Adrenal gland (tissue), 12 donors: ENCODE results near the gene ZMAT5. TPM values are rescaled to one million over a fixed set of nuclear protein-coding genes. Genes with fewer than 3 reads are reported as not detected.

ENCODE experiments used
- DNase-seq, 7 donors: peaks; one replicate each; pipeline ENCODE4 v3.0.0-alpha.2; 2019 to 2020
- H3K27ac ChIP-seq, 5 donors: fragments of 200-600 bp; sonication (generic) in 4 of 5; 1 replicate in 3 of 5; 2 replicates in 2 of 5; pipeline versions ENCODE4 v1.5.1 to v1.8.0; 2016 to 2020; ENCODE audit warnings: mild to moderate bottlenecking in 1 of 5
- H3K27me3 ChIP-seq: fragments of 200-600 bp; 2 replicates; pipeline ENCODE4 v1.8.0; 2021
- H3K36me3 ChIP-seq, 2 donors: fragments of 200-600 bp; replicated peaks in 1 of 2; 1 replicate in 1 of 2; 2 replicates in 1 of 2; pipeline versions ENCODE4 v1.5.1 to v1.8.0; 2018 to 2022
- H3K4me1 ChIP-seq, 2 donors: fragments of 200-600 bp; replicated peaks in 1 of 2; 1 replicate in 1 of 2; 2 replicates in 1 of 2; pipeline versions ENCODE4 v1.5.1 to v1.8.0; 2018 to 2021
- H3K4me3 ChIP-seq, 4 donors: fragments of 200-600 bp; sonication (generic) in 3 of 4; one replicate each; pipeline ENCODE4 v1.5.1; 2016 to 2018
- H3K9me3 ChIP-seq, 3 donors: fragments of 200-600 bp; sonication (generic) in 1 of 3; replicated peaks in 1 of 3; 1 replicate in 2 of 3; 2 replicates in 1 of 3; pipeline versions ENCODE4 v1.5.1 to v1.8.0; 2016 to 2021
- POLR2A ChIP-seq, 2 donors: fragments of 450-650 bp; IDR thresholded peaks; one replicate each; pipeline ENCODE4 v1.6.1; 2017; ENCODE audit warnings: antibody characterized with exemption in 2 of 2, mild to moderate bottlenecking in 2 of 2, moderate library complexity in 1 of 2
- WGBS, 4 donors: extraction: QIAGEN DNeasy Blood & Tissue Kit in 2 of 4; methylation state at CpG; one replicate each; pipeline versions ENCODE4 v1.1.5 to v1.1.7; 2013 to 2017; 5-methylcytosine and 5-hydroxymethylcytosine counted together
- intact Hi-C, 2 donors: fragments of 100-400 bp; cut with DNase I; formaldehyde crosslinking; loops; one replicate each; pipeline versions ENCODE4 v1.14.1 to v1.15.0; 2022 to 2023
- polyA plus RNA-seq, 3 donors: library from polyadenylated mRNA; stranded (reverse); fragments of 200-250 nt in 2 of 3; fragments of 350-450 nt in 1 of 3; fragmentation: Illumina TruSeq in 1 of 3; extraction: RNeasy Lipid Tissue Mini Kit (QIAGEN cat#74804) in 1 of 3; gene quantifications; one replicate each; pipeline ENCODE4 v1.2.3, GENCODE V29; 2013 to 2014
- total RNA-seq, 9 donors: library from RNA; depleted of rRNA in 4 of 9; stranded (reverse); fragments of >200 nt in 4 of 9; fragments of 120-200 nt in 1 of 9; fragmentation: NEBNext Ultra II Directional in 1 of 9; extraction: Animal tissue kit (Norgen Biotek cat#: 25700) in 1 of 9; gene quantifications; one replicate each; pipeline versions ENCODE4 v1.1.0 to v1.2.4, GENCODE V29; 2013 to 2023
- TF ChIP-seq, protein P1 (sequence below), 6 experiments: fragments of 450-650 bp in 4 of 6; fragments of 200-600 bp in 2 of 6; sonication (generic) in 1 of 6; IDR thresholded peaks; 1 replicate in 5 of 6; 2 replicates in 1 of 6; pipeline versions ENCODE4 v1.5.1 to v1.8.0; 2016 to 2021; ENCODE audit warnings: antibody characterized with exemption in 6 of 6, mild to moderate bottlenecking in 2 of 6, moderate library complexity in 1 of 6
- donor health status: healthy with polysubstance abuse.
- donor health status: Bipolar disorder and iron deficiency.
- donor health status: DM: yes; HTN: yes; CAD: no.
- donor health status: DM: no; HTN: no; CAD: no.
- donor health status: DM: no; HTN: no; CAD: no.
- donor health status: DM: yes; HTN: yes; CAD: no.

Gene ZMAT5
- total and polyA plus RNA-seq, 12 donors, result 13.1 to 97.8 (median 34.8) TPM

- Histone ChIP-seq H3K27ac (no peak overlapping the region), H3K27me3 (no peaks in the 10 kb centered on the region), H3K9me3 (no peaks in the 10 kb centered on the region), H3K4me1 (no peaks in the 10 kb centered on the region), H3K4me3 (no peak overlapping the region), H3K36me3 (peaks cover 0 to 24% of the 10 kb centered on the region in 2 donors)
- no peak for DNase-seq
- intact Hi-C loops, result no loop called here
- no peak for TF ChIP-seq POLR2A (IDR thresholded peaks at IDR 0.05)
- TF ChIP-seq, protein P1, sequence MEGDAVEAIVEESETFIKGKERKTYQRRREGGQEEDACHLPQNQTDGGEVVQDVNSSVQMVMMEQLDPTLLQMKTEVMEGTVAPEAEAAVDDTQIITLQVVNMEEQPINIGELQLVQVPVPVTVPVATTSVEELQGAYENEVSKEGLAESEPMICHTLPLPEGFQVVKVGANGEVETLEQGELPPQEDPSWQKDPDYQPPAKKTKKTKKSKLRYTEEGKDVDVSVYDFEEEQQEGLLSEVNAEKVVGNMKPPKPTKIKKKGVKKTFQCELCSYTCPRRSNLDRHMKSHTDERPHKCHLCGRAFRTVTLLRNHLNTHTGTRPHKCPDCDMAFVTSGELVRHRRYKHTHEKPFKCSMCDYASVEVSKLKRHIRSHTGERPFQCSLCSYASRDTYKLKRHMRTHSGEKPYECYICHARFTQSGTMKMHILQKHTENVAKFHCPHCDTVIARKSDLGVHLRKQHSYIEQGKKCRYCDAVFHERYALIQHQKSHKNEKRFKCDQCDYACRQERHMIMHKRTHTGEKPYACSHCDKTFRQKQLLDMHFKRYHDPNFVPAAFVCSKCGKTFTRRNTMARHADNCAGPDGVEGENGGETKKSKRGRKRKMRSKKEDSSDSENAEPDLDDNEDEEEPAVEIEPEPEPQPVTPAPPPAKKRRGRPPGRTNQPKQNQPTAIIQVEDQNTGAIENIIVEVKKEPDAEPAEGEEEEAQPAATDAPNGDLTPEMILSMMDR (IDR thresholded peaks at IDR 0.05), result no peak
- 81 to 86% (median 84%) methylated on average over 6 to 9 of the region's 9 CpGs; no CpG with 5 or more reads in 1 of the 4 donors for WGBS, 4 donors
Measured at GRCh38 chr22:29748248-29748893, 18.4 kb downstream of the ZMAT5 start.

GRCh38 chr22:29747832-29748231, 19.0 kb downstream of the ZMAT5 start:
- H3K27me3 ChIP-seq, result no peaks in the 10 kb centered on the region
- intact Hi-C loops, result no loop called here
- DNase-seq, result no peak
- no peak overlapping the region for H3K27ac ChIP-seq
- no peaks in the 10 kb centered on the region for H3K9me3 ChIP-seq
- no peak overlapping the region for H3K4me3 ChIP-seq
- TF ChIP-seq, protein P1 (IDR thresholded peaks at IDR 0.05), result no peak
- no peak for TF ChIP-seq POLR2A (IDR thresholded peaks at IDR 0.05)
- WGBS, 4 donors, result 84 to 96% (median 92%) methylated on average over 7 of the region's 7 CpGs
- no peaks in the 10 kb centered on the region for H3K4me1 ChIP-seq
- peaks cover 0 to 24% of the 10 kb centered on the region in 2 donors for H3K36me3 ChIP-seq

- DNase-seq, result no peak
- no peaks in the 10 kb centered on the region for H3K27me3 ChIP-seq
- WGBS, 4 donors, result 77 to 88% (median 81%) methylated on average over 8 of the region's 8 CpGs
- no peak overlapping the region for H3K4me3 ChIP-seq
- no peaks in the 10 kb centered on the region for H3K4me1 ChIP-seq
- no peak overlapping the region for H3K27ac ChIP-seq
- TF ChIP-seq, protein P1 (IDR thresholded peaks at IDR 0.05), result no peak
- no peak for TF ChIP-seq POLR2A (IDR thresholded peaks at IDR 0.05)
- intact Hi-C loops, result no loop called here
- no peaks in the 10 kb centered on the region for H3K9me3 ChIP-seq
- peaks cover 0 to 24% of the 10 kb centered on the region in 2 donors for H3K36me3 ChIP-seq
Measured at GRCh38 chr22:29744902-29745301, 21.9 kb downstream of the ZMAT5 start.

- 77 to 94% (median 83%) methylated on average over 8 to 13 of the region's 13 CpGs for WGBS, 4 donors
- H3K9me3 ChIP-seq, result no peaks in the 10 kb centered on the region
- H3K4me1 ChIP-seq, result no peaks in the 10 kb centered on the region
- intact Hi-C loops, result no loop called here
- no peaks in the 10 kb centered on the region for H3K27me3 ChIP-seq
- TF ChIP-seq POLR2A (IDR thresholded peaks at IDR 0.05), result no peak
- TF ChIP-seq, protein P1 (IDR thresholded peaks at IDR 0.05), result no peak
- no peak for DNase-seq
- H3K36me3 ChIP-seq, result peaks cover 0 to 23% of the 10 kb centered on the region in 2 donors
- H3K4me3 ChIP-seq, result no peak overlapping the region
- no peak overlapping the region for H3K27ac ChIP-seq
Measured at GRCh38 chr22:29742326-29742725, 24.5 kb downstream of the ZMAT5 start.
